SK-N-SH (cell line): Measurements from ENCODE around the gene DVL1. TPM values are rescaled to one million over a fixed set of nuclear protein-coding genes. Genes with fewer than 3 reads are reported as not detected.

ENCODE experiments used
- CTCF ChIA-PET: fragments of 300-600, 350-600 bp; formaldehyde crosslinking; extraction: SDS; loops from one replicate; lab custom pipeline; 2021; lab: Yijun Ruan, JAX
- POLR2A ChIA-PET: fragments of 350-600 bp; sonication (Branson Sonifier 250); formaldehyde crosslinking; extraction: SDS; loops from one replicate; lab custom pipeline; 2020; ENCODE audit warnings: antibody characterized with exemption, inconsistent platforms; lab: Yijun Ruan, JAX
- DNase-seq: peaks from one replicate; pipeline ENCODE4 v3.0.0; 2012
- H2AFZ ChIP-seq: fragments of 200-600 bp; sonication (generic); 2 replicates; pipeline ENCODE4 v1.8.1; 2016; ENCODE audit warnings: antibody characterized with exemption, mild to moderate bottlenecking, low read depth
- H3F3A ChIP-seq: fragments of 200-600 bp; sonication (generic); replicated peaks from 2 replicates; pipeline ENCODE3; 2016; ENCODE audit warnings: antibody characterized with exemption, mild to moderate bottlenecking; ENCODE audit not compliant: insufficient read depth
- H3K27ac ChIP-seq, 2 experiments: fragments of 200-500 bp in 1 of 2; fragments of 200-600 bp in 1 of 2; sonication (Bioruptor generic) in 1 of 2; sonication (generic), shearing (Covaris generic) in 1 of 2; 2 replicates each; pipeline versions ENCODE4 v1.5.1 to v1.6.1; 2014 to 2016; ENCODE audit warnings: low read depth in 2 of 2, inconsistent platforms in 1 of 2, low read length in 1 of 2, mild to moderate bottlenecking in 1 of 2, mixed read lengths in 1 of 2
- H3K27me3 ChIP-seq: fragments of 200-600 bp; sonication (generic), shearing (Covaris generic); 2 replicates; pipeline ENCODE4 v1.6.1; 2016; ENCODE audit warnings: mixed run types; ENCODE audit not compliant: insufficient read depth
- H3K36me3 ChIP-seq, 2 experiments: fragments of 200-500 bp in 1 of 2; fragments of 200-600 bp in 1 of 2; sonication (Bioruptor generic) in 1 of 2; sonication (generic) in 1 of 2; replicated peaks in 1 of 2; 2 replicates each; pipeline versions ENCODE3 to v1.5.1; 2014 to 2016; ENCODE audit warnings: low read length in 1 of 2, mild to moderate bottlenecking in 1 of 2; ENCODE audit not compliant: insufficient read depth in 2 of 2, control insufficient read depth in 1 of 2
- H3K4me1 ChIP-seq, 2 experiments: fragments of 200-500 bp in 1 of 2; fragments of 200-600 bp in 1 of 2; sonication (Bioruptor generic) in 1 of 2; sonication (generic), shearing (Covaris generic) in 1 of 2; 2 replicates each; pipeline versions ENCODE4 v1.5.1 to v1.6.1; 2014 to 2016; ENCODE audit warnings: low read depth in 1 of 2, low read length in 1 of 2, mixed run types in 1 of 2; ENCODE audit not compliant: insufficient read depth in 2 of 2, control insufficient read depth in 1 of 2
- H3K4me2 ChIP-seq: fragments of 200-600 bp; sonication (generic), shearing (Covaris generic); 2 replicates; pipeline ENCODE4 v1.6.1; 2017; ENCODE audit warnings: mixed run types
- H3K4me3 ChIP-seq, 2 experiments: fragments of 200-500 bp in 1 of 2; fragments of 200-600 bp in 1 of 2; sonication (Bioruptor generic) in 1 of 2; sonication (generic), shearing (Covaris generic) in 1 of 2; 2 replicates each; pipeline versions ENCODE4 v1.5.1 to v1.8.1; 2014 to 2016; ENCODE audit warnings: low read depth in 2 of 2, inconsistent platforms in 1 of 2, low read length in 1 of 2, mild to moderate bottlenecking in 1 of 2, mixed read lengths in 1 of 2, moderate library complexity in 1 of 2
- H3K79me2 ChIP-seq: fragments of 200-600 bp; sonication (generic); 2 replicates; pipeline ENCODE4 v1.8.1; 2017; ENCODE audit warnings: mild to moderate bottlenecking; ENCODE audit not compliant: insufficient read depth
- H3K9ac ChIP-seq: fragments of 200-600 bp; sonication (generic); 2 replicates; pipeline ENCODE4 v1.6.1; 2017; ENCODE audit warnings: mixed run types
- H3K9me2 ChIP-seq: fragments of 200-600 bp; sonication (generic); 2 replicates; pipeline ENCODE4 v1.6.1; 2017; ENCODE audit warnings: mixed run types
- H3K9me3 ChIP-seq: fragments of 200-600 bp; sonication (generic); 2 replicates; pipeline ENCODE4 v1.6.1; 2017; ENCODE audit warnings: mixed run types, mild to moderate bottlenecking, moderate library complexity
- H4K20me1 ChIP-seq: fragments of 200-600 bp; sonication (generic); 2 replicates; pipeline ENCODE4 v1.6.1; 2017; ENCODE audit warnings: mild to moderate bottlenecking, mixed run types; ENCODE audit not compliant: insufficient read depth
- CHD2 ChIP-seq: fragments of 150-350 bp; IDR thresholded peaks from 2 replicates; pipeline ENCODE4 v1.6.1; 2018; ENCODE audit warnings: low read length; ENCODE audit not compliant: partially characterized antibody
- FOXJ3 ChIP-seq: sonication (generic); formaldehyde crosslinking; IDR thresholded peaks from 2 replicates; pipeline ENCODE4 v1.5.1; 2020; ENCODE audit warnings: mild to moderate bottlenecking, missing genetic modification reagents
- MEF2A ChIP-seq: IDR thresholded peaks from 2 replicates; pipeline ENCODE4 v1.4.0; 2012; ENCODE audit warnings: low read depth, borderline replicate concordance
- NFIC ChIP-seq: IDR thresholded peaks from 2 replicates; pipeline ENCODE4 v1.4.0; 2012; ENCODE audit warnings: borderline replicate concordance
- NRF1 ChIP-seq: IDR thresholded peaks from 2 replicates; pipeline ENCODE4 v1.6.1; 2012; ENCODE audit warnings: low read depth, mild to moderate bottlenecking, low read length
- POLR2AphosphoS5 ChIP-seq: IDR thresholded peaks from 2 replicates; pipeline ENCODE4 v1.6.1; 2012; ENCODE audit warnings: low read depth, low read length
- RAD21 ChIP-seq: IDR thresholded peaks from 2 replicates; pipeline ENCODE4 v1.6.1; 2012; ENCODE audit warnings: mild to moderate bottlenecking, low read length
- RFX5 ChIP-seq: IDR thresholded peaks from 2 replicates; pipeline ENCODE4 v1.6.1; 2012; ENCODE audit warnings: mild to moderate bottlenecking, improper control_type of control experiment, low read length
- SMC3 ChIP-seq: IDR thresholded peaks from 2 replicates; pipeline ENCODE4 v1.6.1; 2012; ENCODE audit warnings: low read depth, low read length, improper control_type of control experiment
- TAF1 ChIP-seq: IDR thresholded peaks from 2 replicates; pipeline ENCODE4 v1.6.1; 2012; ENCODE audit warnings: low read depth, mild to moderate bottlenecking, low read length, moderate library complexity, borderline replicate concordance
- TEAD4 ChIP-seq: IDR thresholded peaks from 2 replicates; pipeline ENCODE4 v1.4.0; 2012; ENCODE audit warnings: mild to moderate bottlenecking, borderline replicate concordance; ENCODE audit not compliant: insufficient read depth
- YY1 ChIP-seq: IDR thresholded peaks from 2 replicates; pipeline ENCODE4 v1.4.0; 2012; ENCODE audit warnings: low read depth, mild to moderate bottlenecking
- WGBS: methylation state at CpG from one replicate; pipeline ENCODE4 v1.1.6; 2017; ENCODE audit warnings: low lambda C conversion rate; 5-methylcytosine and 5-hydroxymethylcytosine counted together
- polyA plus RNA-seq, 3 experiments: library from polyadenylated mRNA; depleted of rRNA; stranded (reverse); fragments of >200 nt; gene quantifications; 2 replicates each; pipeline ENCODE4 v1.2.3, GENCODE V29; 2012
- TF ChIP-seq, protein P1 (sequence below): IDR thresholded peaks from 2 replicates; pipeline ENCODE4 v1.4.0; 2012; ENCODE audit warnings: low read depth, borderline replicate concordance
- TF ChIP-seq, protein P2 (sequence below): IDR thresholded peaks from 2 replicates; pipeline ENCODE4 v1.6.1; 2012; ENCODE audit warnings: mild to moderate bottlenecking, low read depth, low read length, moderate library complexity
- TF ChIP-seq, protein P3 (sequence below): fragments of 150-350 bp; IDR thresholded peaks from 2 replicates; pipeline ENCODE4 v1.6.1; 2016; ENCODE audit warnings: mild to moderate bottlenecking, low read depth, low read length

DVL1 gene
- polyA plus RNA-seq, 1 of the 3 experiments (the other 2 are of a cell fraction): 32.0 TPM

DNA sequence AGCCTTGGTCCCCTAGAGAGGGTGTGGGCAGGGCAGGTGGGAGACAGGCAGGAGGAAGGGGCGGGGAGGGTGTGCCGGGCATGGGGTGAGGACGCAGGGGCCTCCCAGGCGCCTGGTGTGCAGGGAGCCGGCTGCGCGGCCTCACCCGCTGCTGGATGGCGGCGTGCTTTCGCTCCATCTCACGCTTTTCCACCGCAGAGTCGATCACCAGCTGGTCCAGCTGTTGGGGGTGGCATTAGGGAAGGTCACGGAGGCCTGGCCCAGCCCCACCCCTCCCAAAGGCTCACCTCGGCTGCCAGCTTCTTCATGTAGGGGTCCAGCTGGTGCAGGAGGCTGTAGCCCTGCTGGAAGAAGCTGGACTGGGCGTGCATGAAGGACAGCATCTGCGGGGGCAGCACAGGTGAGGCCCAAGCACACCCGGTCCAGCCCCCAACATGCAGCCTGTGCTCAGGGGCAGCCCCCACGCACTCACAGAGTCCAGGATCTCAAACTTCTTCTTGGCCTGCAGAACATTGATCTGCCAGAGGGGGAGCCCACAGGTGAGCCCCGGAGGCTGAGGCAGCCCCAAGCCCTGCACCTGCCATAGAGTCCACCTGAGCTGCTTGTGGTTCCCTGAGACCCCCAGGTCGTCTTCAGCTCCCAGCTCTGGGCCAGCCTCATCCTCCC is 49.4 kb downstream of the DVL1 start:
- WGBS: no CpG with 5 or more reads among the region's 22 CpGs
- H4K20me1 ChIP-seq: peaks cover 8% of the 10 kb centered on the region; the same call in 1 of the 2 replicates
- ChIA-PET CTCF (interaction anchor here (0.9 to 2.8 kb wide), 5 partner anchors 8 to 178 kb away, joined by 3 to 10 read pairs (median 4); partner anchors contain the start of gene DVL1), POLR2A (no interaction called here)
- H3K4me3 ChIP-seq: no peak overlapping the region
- H3K9me2 ChIP-seq: no peaks in the 10 kb centered on the region
- no peak overlapping the region for H3K27ac ChIP-seq
- H2AFZ ChIP-seq: no peak overlapping the region
- H3K79me2 ChIP-seq: peaks cover 6% of the 10 kb centered on the region
- peaks cover 0 to 12% of the 10 kb centered on the region in 2 experiments for H3K36me3 ChIP-seq
- H3K9me3 ChIP-seq: no peaks in the 10 kb centered on the region
- H3K4me2 ChIP-seq: no peak overlapping the region
- DNase-seq: no peak
- H3K9ac ChIP-seq: no peak overlapping the region
- no peak for TF ChIP-seq RFX5
- TF ChIP-seq NRF1: no peak
- TF ChIP-seq POLR2AphosphoS5: no peak
- no peak for TF ChIP-seq TEAD4
- TF ChIP-seq YY1: no peak
- TF ChIP-seq NFIC: no peak
- TF ChIP-seq SMC3: no peak
- no peak for TF ChIP-seq RAD21
- TF ChIP-seq, protein P1, sequence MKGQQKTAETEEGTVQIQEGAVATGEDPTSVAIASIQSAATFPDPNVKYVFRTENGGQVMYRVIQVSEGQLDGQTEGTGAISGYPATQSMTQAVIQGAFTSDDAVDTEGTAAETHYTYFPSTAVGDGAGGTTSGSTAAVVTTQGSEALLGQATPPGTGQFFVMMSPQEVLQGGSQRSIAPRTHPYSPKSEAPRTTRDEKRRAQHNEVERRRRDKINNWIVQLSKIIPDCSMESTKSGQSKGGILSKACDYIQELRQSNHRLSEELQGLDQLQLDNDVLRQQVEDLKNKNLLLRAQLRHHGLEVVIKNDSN: no peak
- TF ChIP-seq, protein P2, sequence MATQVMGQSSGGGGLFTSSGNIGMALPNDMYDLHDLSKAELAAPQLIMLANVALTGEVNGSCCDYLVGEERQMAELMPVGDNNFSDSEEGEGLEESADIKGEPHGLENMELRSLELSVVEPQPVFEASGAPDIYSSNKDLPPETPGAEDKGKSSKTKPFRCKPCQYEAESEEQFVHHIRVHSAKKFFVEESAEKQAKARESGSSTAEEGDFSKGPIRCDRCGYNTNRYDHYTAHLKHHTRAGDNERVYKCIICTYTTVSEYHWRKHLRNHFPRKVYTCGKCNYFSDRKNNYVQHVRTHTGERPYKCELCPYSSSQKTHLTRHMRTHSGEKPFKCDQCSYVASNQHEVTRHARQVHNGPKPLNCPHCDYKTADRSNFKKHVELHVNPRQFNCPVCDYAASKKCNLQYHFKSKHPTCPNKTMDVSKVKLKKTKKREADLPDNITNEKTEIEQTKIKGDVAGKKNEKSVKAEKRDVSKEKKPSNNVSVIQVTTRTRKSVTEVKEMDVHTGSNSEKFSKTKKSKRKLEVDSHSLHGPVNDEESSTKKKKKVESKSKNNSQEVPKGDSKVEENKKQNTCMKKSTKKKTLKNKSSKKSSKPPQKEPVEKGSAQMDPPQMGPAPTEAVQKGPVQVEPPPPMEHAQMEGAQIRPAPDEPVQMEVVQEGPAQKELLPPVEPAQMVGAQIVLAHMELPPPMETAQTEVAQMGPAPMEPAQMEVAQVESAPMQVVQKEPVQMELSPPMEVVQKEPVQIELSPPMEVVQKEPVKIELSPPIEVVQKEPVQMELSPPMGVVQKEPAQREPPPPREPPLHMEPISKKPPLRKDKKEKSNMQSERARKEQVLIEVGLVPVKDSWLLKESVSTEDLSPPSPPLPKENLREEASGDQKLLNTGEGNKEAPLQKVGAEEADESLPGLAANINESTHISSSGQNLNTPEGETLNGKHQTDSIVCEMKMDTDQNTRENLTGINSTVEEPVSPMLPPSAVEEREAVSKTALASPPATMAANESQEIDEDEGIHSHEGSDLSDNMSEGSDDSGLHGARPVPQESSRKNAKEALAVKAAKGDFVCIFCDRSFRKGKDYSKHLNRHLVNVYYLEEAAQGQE: no peak
- no peak for TF ChIP-seq FOXJ3
- TF ChIP-seq, protein P3, sequence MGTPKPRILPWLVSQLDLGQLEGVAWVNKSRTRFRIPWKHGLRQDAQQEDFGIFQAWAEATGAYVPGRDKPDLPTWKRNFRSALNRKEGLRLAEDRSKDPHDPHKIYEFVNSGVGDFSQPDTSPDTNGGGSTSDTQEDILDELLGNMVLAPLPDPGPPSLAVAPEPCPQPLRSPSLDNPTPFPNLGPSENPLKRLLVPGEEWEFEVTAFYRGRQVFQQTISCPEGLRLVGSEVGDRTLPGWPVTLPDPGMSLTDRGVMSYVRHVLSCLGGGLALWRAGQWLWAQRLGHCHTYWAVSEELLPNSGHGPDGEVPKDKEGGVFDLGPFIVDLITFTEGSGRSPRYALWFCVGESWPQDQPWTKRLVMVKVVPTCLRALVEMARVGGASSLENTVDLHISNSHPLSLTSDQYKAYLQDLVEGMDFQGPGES: no peak
- TF ChIP-seq TAF1: no peak
- no peak for TF ChIP-seq CHD2
- TF ChIP-seq MEF2A: no peak
- no peaks in the 10 kb centered on the region for H3K27me3 ChIP-seq
- no peaks in the 10 kb centered on the region for H3F3A ChIP-seq
- peaks cover 1 to 22% of the 10 kb centered on the region in 2 experiments; a peak in 2 of 4 replicates for H3K4me1 ChIP-seq
